CD14-positive monocyte (primary cell): Measurements from ENCODE around the gene DAPK2. TPM values are rescaled to one million over a fixed set of nuclear protein-coding genes. Genes with fewer than 3 reads are reported as not detected.

Source experiments
- DNase-seq, 3 donors: peaks; one replicate each; pipeline ENCODE4 v3.0.0-alpha.2; 2011 to 2022
- H2AFZ ChIP-seq: 2 replicates; pipeline ENCODE4 v1.6.0; 2012; ENCODE audit warnings: mild to moderate bottlenecking, low read depth, low read length, inconsistent platforms; ENCODE audit not compliant: insufficient read depth, poor library complexity, severe bottlenecking
- H3K27ac ChIP-seq, 2 donors: 1 replicate in 1 of 2; 2 replicates in 1 of 2; pipeline ENCODE4 v1.5.1; 2012 to 2013; ENCODE audit warnings: low read length in 2 of 2, control low read depth in 1 of 2, inconsistent platforms in 1 of 2, low read depth in 1 of 2, mild to moderate bottlenecking in 1 of 2
- H3K27me3 ChIP-seq, 2 donors: one replicate each; pipeline versions ENCODE4 v1.6.0 to v1.6.1; 2011 to 2013; ENCODE audit warnings: low read length in 2 of 2; ENCODE audit not compliant: control insufficient read depth in 2 of 2, insufficient read depth in 2 of 2
- H3K36me3 ChIP-seq, 2 donors: replicated peaks in 1 of 2; 1 replicate in 1 of 2; 2 replicates in 1 of 2; pipeline versions ENCODE4 v1.5.1 to v1.6.1; 2012 to 2013; ENCODE audit warnings: low read length in 2 of 2, control low read depth in 1 of 2, inconsistent platforms in 1 of 2, mild to moderate bottlenecking in 1 of 2; ENCODE audit not compliant: insufficient read depth in 2 of 2, control insufficient read depth in 1 of 2
- H3K4me1 ChIP-seq, 2 donors: 1 replicate in 1 of 2; 2 replicates in 1 of 2; pipeline versions ENCODE4 v1.5.1 to v1.6.1; 2012 to 2013; ENCODE audit warnings: low read length in 2 of 2, control low read depth in 1 of 2, inconsistent platforms in 1 of 2, mild to moderate bottlenecking in 1 of 2, moderate library complexity in 1 of 2; ENCODE audit not compliant: insufficient read depth in 2 of 2, control insufficient read depth in 1 of 2
- H3K4me2 ChIP-seq: replicated peaks from 2 replicates; pipeline ENCODE3; 2012; ENCODE audit warnings: low read length, moderate library complexity, mild to moderate bottlenecking; ENCODE audit not compliant: poor library complexity, severe bottlenecking; ENCODE audit errors: extremely low read depth
- H3K4me3 ChIP-seq, 3 experiments: fragments of 200-600 bp in 1 of 3; sonication (generic) in 1 of 3; replicated peaks in 1 of 3; 1 replicate in 2 of 3; 2 replicates in 1 of 3; pipeline ENCODE4 v1.5.1; 2011 to 2013; ENCODE audit warnings: low read length in 3 of 3, mild to moderate bottlenecking in 3 of 3, control low read depth in 2 of 3, low read depth in 2 of 3, inconsistent platforms in 1 of 3, moderate library complexity in 1 of 3
- H3K79me2 ChIP-seq: 2 replicates; pipeline ENCODE4 v1.6.0; 2012; ENCODE audit warnings: mild to moderate bottlenecking, control low read depth, inconsistent platforms, low read length, moderate library complexity; ENCODE audit not compliant: insufficient read depth
- H3K9ac ChIP-seq: 2 replicates; pipeline ENCODE4 v1.6.0; 2017; ENCODE audit warnings: low read length, mild to moderate bottlenecking; ENCODE audit not compliant: insufficient read depth, poor library complexity, severe bottlenecking
- H3K9me3 ChIP-seq, 2 donors: replicated peaks in 1 of 2; 1 replicate in 1 of 2; 2 replicates in 1 of 2; pipeline versions ENCODE4 v1.5.1 to v1.6.1; 2012 to 2013; ENCODE audit warnings: low read length in 2 of 2, control low read depth in 1 of 2; ENCODE audit not compliant: control insufficient read depth in 1 of 2, insufficient read depth in 1 of 2
- H4K20me1 ChIP-seq: 2 replicates; pipeline ENCODE4 v1.6.0; 2012; ENCODE audit warnings: mild to moderate bottlenecking, low read length, control low read depth, moderate library complexity; ENCODE audit not compliant: insufficient read depth
- H3K27ac Mint-ChIP-seq, 7 donors: one replicate each; pipeline ENCODE4 v1.8.0; 2020; ENCODE audit warnings: mild to moderate bottlenecking in 7 of 7, mixed read lengths in 7 of 7, moderate library complexity in 6 of 7, inconsistent platforms in 2 of 7
- H3K27me3 Mint-ChIP-seq, 3 donors: one replicate each; pipeline ENCODE4 v1.8.0; 2021 to 2022; ENCODE audit warnings: low read depth in 3 of 3, mild to moderate bottlenecking in 3 of 3, mixed read lengths in 3 of 3, moderate library complexity in 3 of 3, inconsistent platforms in 1 of 3
- H3K36me3 Mint-ChIP-seq, 2 donors: one replicate each; pipeline ENCODE4 v1.8.0; 2020; ENCODE audit warnings: mixed read lengths in 2 of 2, inconsistent platforms in 1 of 2, mild to moderate bottlenecking in 1 of 2
- H3K4me1 Mint-ChIP-seq: one replicate; pipeline ENCODE4 v1.8.0; 2020; ENCODE audit warnings: mild to moderate bottlenecking, mixed read lengths
- H3K4me3 Mint-ChIP-seq, 2 donors: one replicate each; pipeline ENCODE4 v1.8.0; 2020; ENCODE audit warnings: mild to moderate bottlenecking in 2 of 2, mixed read lengths in 2 of 2, moderate library complexity in 1 of 2
- H3K9me3 Mint-ChIP-seq, 7 donors: one replicate each; pipeline ENCODE4 v1.8.0; 2020 to 2022; ENCODE audit warnings: mixed read lengths in 7 of 7, mild to moderate bottlenecking in 6 of 7, moderate library complexity in 6 of 7, inconsistent platforms in 2 of 7
- CTCF ChIP-seq: fragments of 200-600 bp; IDR thresholded peaks from one replicate; pipeline ENCODE4 v1.8.0; 2022; ENCODE audit warnings: antibody characterized with exemption, mild to moderate bottlenecking
- WGBS: methylation state at CpG from one replicate; pipeline ENCODE4 v1.1.5; 2013; ENCODE audit warnings: missing lambda C conversion rate; ENCODE audit not compliant: insufficient coverage; 5-methylcytosine and 5-hydroxymethylcytosine counted together
- intact Hi-C, 2 donors: fragments of 100-400 bp; cut with micrococcal nuclease; formaldehyde crosslinking; loops; one replicate each; pipeline versions ENCODE4 v1.15.0 to v1.15.1; 2023
- polyA plus RNA-seq, 3 donors: library from polyadenylated mRNA; depleted of rRNA in 1 of 3; unstranded in 2 of 3; stranded (reverse) in 1 of 3; fragments of 300-500 nt in 2 of 3; fragments of >200 nt in 1 of 3; fragmentation: Illumina TruSeq in 2 of 3; gene quantifications; 1 replicate in 2 of 3; 2 replicates in 1 of 3; pipeline ENCODE4 v1.2.3, GENCODE V29; 2012 to 2021

DAPK2 gene
- polyA plus RNA-seq, 3 donors: 0.59 to 4.1 (median 2.1) TPM

GRCh38 chr15:63860555-63860954 lies 185.7 kb downstream of the DAPK2 start:
- no peak overlapping the region for H3K4me3 Mint-ChIP-seq
- peaks cover 16% of the 10 kb centered on the region for H3K4me1 Mint-ChIP-seq
- peak overlapping the region in 2 of 7 donors; percentile 38 to 84 for H3K27ac Mint-ChIP-seq

GRCh38 chr15:63860155-63860554 lies 186.1 kb downstream of the DAPK2 start:
- Mint-ChIP-seq H3K27ac (peak overlapping the region in 2 of 7 donors; percentile 38 to 84), H3K4me1 (peaks cover 16% of the 10 kb centered on the region), H3K27me3 (peaks cover 0 to 4% (median 3%) of the 10 kb centered on the region in 3 donors), H3K9me3 (peaks cover 0 to 3% (median 0%) of the 10 kb centered on the region in 7 donors), H3K36me3 (no peaks in the 10 kb centered on the region), H3K4me3 (no peak overlapping the region)
- WGBS: no CpG with 5 or more reads among the region's 1 CpG
- Histone ChIP-seq H4K20me1 (no peaks in the 10 kb centered on the region), H3K9ac (no peak overlapping the region), H2AFZ (no peak overlapping the region), H3K4me3 (no peak overlapping the region), H3K4me2 (no peak overlapping the region), H3K4me1 (no peaks in the 10 kb centered on the region), H3K36me3 (no peaks in the 10 kb centered on the region), H3K9me3 (no peaks in the 10 kb centered on the region), H3K27ac (no peak overlapping the region), H3K79me2 (no peaks in the 10 kb centered on the region), H3K27me3 (no peaks in the 10 kb centered on the region)
- DNase-seq: no peak
- no peak for TF ChIP-seq CTCF
- intact Hi-C loops: no loop called here

More at GRCh38 chr15:63860555-63860954, 185.7 kb downstream of the DAPK2 start:
- Histone ChIP-seq H3K4me1 (no peaks in the 10 kb centered on the region), H3K4me2 (no peak overlapping the region), H3K9me3 (no peaks in the 10 kb centered on the region), H3K36me3 (no peaks in the 10 kb centered on the region), H2AFZ (no peak overlapping the region), H3K79me2 (no peaks in the 10 kb centered on the region), H3K4me3 (no peak overlapping the region), H3K9ac (no peak overlapping the region), H3K27ac (no peak overlapping the region), H4K20me1 (no peaks in the 10 kb centered on the region), H3K27me3 (no peaks in the 10 kb centered on the region)
- peaks cover 0 to 3% (median 0%) of the 10 kb centered on the region in 7 donors for H3K9me3 Mint-ChIP-seq
- no peak for DNase-seq
- no peaks in the 10 kb centered on the region for H3K36me3 Mint-ChIP-seq
- no CpG with 5 or more reads among the region's 4 CpGs for WGBS
- intact Hi-C loops: no loop called here
- peaks cover 0 to 4% (median 3%) of the 10 kb centered on the region in 3 donors for H3K27me3 Mint-ChIP-seq
- no peak for TF ChIP-seq CTCF
